Stimulated activated CD4-positive, alpha-beta T cell treated with anti-CD3 and anti-CD28 coated beads, Interleukin-15, amount 100 ng/mL, for 24 hours (primary cell): ENCODE results near the gene NPVF.

Experiments
- DNase-seq: peaks from one replicate; pipeline ENCODE4 v3.0.0-alpha.2; 2020

The NPVF gene, protein sequence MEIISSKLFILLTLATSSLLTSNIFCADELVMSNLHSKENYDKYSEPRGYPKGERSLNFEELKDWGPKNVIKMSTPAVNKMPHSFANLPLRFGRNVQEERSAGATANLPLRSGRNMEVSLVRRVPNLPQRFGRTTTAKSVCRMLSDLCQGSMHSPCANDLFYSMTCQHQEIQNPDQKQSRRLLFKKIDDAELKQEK

DNA sequence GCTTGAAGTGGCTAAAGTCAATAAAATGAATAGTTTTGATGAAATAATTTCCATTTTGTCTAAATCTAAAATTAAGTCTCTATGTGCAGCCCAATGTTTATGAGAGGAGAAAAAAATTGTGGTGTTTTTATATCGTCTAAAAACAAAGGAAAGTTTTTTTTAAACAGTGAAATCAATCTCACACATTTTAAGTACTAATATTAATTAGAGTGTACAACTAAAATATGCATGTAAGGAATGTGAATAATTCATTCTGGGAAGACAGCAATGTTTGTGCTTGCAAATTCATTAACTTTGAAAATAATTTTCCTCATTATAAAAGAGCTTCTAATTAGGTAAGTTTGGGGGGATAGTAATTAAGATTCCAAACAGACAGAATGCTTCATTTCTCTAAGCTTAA is at the start of gene NPVF:
TSS of gene NPVF (minus strand) at position 101 of the 400 bp plus-strand sequence. CDS start at position 54, 47 bp downstream.
- DNase-seq: no peak

DNA sequence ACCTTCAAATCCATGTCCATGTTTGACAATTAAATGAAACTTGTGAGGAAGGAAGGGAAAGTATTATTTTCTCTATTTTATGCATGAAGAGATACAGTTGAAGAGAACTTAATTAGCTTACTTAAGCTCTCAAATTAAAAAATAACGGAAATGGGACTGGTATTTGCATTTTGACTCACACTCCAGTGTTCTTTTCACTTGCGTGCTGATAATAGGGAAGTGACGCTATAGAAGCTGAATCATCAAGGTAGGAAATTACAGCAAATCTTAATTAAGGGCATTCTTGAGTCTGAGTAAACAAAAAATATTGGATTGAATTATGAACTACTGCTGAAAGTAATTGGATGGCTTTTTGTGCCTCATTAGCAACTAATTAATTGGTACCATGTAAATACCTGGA is 44.0 kb upstream of the NPVF start:
- no peak for DNase-seq

DNA sequence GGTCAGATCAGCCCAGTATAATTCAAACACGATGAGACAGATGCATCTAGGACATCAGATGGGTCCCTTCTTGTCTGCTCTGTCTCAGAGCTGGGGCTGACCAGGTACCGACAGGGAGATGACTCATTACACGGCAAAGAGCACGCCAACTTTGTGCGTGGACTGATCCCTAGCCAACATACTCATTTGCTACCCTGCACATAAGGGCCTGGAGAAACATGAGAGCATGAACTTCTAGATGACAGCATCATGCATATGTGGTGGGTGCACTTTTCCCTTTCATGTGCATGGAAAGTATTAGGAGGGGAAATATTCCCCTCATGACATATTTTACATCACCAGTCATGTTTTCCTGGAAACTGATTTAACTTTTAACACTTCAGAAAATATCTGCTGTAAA is 35.1 kb upstream of the NPVF start:
- no peak for DNase-seq

DNA sequence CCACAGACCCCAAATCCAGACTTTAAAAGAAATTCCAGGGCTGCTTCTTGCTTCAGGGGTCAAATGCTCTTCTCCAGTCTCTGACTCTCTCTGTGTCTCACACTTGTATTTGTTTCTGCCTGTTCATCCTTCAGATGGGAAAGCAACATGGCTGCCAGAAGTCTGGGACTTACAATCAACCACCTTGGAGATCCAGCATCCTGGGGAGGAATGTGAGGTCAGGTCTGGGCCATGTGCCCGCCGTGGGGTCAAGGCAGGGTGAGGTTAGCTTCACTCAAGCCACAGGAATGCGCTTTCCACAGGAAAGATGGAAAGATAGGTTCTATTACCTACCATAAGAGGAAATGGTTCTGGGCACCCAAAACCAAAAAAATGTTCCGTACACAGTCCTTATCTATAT is 34.3 kb upstream of the NPVF start:
- no peak for DNase-seq

DNA sequence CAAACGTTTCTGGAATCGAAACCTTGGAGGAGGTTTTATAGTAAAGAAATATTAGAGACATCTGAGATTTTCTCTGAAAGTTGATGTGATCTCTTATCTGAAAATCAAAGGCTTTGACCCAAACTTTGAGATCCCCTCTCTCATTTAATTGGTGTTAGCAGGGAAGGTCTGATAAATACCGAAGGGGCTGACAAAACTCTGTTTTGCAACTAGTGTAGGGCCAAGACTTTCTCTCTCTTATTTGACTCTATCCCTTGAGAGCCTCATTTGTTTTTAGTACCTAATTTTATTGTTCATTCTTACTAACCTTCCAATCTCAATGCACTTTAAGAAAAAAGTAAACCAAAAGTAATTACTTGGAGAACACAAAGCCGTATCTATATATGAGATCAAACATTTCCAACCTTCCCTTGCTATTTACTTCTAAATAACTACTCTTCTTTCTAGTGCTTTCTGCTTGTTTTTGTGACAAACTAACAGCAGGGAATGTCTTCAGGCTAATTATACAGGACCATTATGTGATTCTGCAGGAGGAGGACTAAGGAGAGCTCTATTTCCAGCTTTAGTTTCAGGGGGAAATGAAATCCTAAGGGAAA is 33.4 kb upstream of the NPVF start:
- DNase-seq: no peak

DNA sequence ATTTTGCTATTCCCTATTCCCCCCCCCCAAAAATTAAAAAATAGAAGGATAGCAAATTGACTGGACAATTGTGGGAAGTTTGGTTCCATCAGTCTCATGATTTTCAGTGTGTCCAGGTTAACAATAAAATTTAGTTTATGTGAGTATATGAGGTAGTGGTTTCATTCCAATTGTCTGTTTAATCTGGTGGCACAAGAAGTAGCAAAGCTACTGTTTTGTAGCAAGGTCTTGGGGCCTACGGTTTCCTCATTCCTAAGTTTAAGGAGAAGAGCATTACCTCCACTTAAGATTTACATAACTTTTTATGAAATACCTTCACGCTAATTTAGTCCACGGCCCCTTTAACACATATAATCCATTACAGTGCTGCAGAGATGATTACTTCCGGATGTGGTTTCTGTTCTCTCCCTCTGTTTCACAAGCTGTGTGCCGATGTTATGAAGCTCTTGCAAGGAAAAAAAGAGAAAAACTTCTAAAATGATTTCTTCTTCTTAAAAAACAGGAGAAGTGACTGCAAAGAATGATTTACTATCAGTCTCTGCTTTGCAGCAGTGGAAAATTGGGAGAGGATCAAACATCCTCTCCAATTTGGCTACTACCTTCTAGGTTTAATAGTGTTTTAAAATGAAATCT is 32.7 kb upstream of the NPVF start:
- DNase-seq: peak; percentile 20

DNA sequence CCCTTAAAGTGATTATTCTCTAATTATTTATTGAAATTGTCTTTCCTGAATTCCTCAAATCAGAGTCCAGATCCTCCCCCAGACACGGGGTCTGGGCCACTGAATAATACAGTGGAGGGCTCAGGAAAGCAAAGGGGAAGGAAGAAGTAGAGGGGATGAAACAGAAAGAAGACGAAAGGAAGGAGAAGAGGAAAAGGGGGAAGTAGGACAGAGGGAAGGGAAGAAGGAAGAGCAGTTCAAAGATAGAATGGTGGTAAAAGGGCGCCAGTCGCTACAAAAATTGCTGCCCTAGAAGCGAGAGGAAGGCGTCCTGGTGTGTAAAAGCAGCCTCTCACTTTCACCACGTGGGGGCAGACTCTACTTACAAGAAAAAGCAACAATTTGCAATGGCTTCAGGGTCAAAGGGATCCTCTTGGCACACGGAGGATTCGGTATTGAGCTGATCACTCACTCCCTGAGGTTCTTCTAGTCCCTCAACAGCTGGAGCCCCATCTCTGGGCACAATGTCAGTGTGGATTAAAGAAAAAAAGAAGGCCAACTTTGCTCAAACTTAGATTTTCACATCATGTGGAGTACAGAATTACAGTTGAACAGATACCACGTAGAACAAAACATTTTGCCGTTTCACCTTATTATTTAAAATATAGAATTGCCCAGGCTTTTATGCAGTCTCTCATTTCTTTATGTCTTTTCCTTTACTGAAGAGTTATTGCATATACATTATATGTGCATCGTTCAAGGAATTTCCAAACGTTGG is 31.4 kb upstream of the NPVF start:
- DNase-seq: peak; percentile 75

DNA sequence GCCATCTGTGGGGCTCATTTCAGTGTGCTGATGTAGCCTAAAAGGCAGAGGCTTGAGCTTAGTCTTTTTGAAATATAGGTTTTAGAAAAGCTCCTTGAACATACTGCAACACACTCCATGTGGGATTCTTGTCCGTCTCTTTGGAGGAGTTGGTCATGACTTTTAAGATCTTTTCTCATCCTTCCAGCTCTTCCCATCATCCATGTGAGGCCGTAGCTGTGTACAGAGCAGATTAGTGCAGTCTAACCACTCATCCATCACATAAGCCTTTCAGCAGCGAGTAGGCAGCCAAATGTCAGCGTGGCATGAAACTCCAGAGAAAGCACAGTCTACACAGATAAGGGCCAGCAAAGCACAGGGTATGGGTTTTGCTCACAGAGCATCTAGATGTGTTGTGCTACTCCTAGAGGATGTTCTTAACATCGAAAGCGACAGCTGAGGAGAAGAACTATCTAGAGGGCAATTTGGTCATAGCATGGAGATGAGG is 28.1 kb upstream of the NPVF start:
- no peak for DNase-seq

DNA sequence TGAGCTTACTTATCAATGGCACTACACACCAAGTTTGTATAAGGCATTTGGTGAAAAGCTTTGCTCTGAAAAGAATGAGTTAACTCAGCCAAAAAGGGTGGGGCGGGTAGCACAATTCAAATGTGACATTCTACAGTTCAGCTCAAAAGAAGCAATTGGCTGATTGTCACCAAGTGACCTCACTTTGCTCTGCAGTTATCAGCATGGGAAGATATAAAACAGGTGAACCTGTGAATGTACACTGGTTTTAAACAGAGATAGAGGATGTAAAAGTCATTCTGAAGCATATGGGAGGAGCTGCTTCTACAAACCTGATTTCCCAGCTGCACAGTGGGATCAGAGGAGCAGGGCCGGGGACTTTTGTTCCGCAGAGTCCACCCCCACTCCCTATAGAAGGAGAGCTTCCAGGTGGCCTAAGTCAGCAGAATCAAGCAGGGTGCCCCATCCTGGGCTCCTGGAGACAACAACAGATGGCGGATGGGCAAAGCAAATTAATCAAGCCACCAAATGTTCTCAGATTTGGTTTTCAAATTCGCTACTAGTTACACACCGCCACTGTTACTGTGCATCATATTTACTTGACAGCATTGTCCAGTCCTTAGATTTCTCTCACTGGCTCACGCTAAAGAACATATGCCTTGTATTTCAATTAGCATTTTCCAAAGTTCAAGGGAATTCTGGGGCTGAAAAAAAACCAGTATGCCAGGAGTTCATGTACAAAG is 27.5 kb upstream of the NPVF start:
- no peak for DNase-seq

DNA sequence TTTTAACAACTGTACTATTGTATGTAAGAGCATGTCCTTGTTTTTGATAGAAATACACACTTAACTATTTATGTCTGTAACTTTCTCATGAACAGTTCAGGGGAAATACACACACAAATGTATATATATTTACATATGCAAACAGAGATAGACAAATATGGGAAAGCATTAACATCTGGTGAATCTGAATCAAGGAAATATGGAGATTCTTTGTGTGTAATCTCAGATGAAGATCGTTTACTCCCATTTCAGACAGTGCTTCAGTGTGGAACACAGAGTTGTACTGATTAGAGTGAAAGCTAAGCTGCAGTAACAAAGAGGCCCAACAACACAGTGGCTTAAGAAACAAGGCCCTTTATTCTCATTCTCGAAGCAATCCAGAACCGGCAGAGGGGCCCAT is 26.3 kb upstream of the NPVF start:
- no peak for DNase-seq

DNA sequence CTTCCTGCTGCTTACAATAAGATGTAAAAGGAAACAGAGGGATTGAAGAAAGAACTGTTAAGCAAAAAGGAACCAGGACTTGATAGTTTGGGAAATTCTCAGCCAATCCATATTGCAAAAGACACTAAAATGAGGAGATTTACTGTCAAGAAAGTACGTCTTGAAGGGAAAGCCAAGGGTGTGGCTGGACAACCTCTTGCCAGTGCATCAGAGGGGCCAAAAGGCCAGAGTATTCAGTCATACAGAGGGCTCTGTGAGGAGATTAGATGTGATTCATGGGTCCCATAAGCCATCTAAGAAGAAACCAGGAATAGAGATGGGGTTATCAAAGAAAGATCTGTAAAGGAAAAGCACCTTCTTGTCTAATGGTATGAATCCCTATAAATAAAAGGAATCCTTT is 25.4 kb upstream of the NPVF start:
- no peak for DNase-seq

DNA sequence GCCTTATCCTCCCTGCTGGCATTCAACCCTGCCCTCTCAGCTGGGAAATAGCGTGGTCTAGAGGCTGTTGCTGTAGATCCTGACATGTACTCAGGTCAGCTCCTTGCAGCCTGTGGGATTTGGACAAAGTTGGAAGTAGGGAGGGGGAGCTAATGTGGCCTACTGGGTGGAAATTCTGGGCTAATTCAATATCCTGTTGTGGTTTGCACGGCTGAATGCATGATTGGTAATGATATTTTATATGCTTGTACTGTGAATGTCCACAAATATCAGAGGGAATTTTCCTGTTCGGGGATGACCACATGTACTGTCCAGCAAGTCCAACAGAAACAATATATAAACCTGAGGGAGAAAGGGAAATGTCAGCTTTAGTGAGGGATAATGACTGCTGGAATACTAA is 22.1 kb upstream of the NPVF start:
- no peak for DNase-seq

DNA sequence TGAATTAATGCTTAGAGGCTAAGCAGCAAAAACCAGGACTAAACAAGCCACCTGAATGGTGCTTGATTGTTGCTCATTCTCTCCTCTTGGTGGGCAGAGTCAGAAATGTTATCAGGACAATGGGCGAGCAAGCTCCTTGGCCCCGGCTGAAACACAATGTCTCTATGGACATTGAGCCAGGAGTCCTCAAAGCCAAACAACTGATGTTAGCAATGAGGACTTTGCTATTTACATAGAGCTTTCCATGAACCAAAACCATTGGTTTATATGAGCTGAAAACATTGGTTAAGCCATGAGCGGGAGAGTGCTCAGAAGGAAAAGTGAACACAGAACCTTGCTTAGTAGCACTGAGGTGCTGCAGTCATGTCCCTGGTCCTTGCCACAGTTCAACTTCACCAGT is 21.5 kb upstream of the NPVF start:
- no peak for DNase-seq

DNA sequence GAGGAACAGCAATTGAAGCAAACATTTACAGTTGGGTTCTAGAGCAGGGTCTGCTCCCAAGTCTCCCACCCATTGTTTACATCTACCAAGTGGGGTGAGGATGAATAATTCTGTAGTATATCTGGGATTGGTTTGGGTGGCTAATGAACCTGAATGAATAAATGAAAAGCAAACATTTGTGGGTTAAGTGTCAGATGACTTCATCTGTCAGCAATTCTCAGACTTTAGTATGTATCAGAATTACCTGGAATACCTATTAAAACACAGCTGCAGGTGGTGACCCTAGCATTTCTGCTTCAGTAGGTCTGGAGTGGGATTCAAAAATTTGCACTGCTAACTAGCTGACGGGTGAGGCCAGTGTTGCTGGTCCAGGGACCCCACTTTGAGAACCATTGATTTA is 18.0 kb upstream of the NPVF start:
- DNase-seq: no peak

DNA sequence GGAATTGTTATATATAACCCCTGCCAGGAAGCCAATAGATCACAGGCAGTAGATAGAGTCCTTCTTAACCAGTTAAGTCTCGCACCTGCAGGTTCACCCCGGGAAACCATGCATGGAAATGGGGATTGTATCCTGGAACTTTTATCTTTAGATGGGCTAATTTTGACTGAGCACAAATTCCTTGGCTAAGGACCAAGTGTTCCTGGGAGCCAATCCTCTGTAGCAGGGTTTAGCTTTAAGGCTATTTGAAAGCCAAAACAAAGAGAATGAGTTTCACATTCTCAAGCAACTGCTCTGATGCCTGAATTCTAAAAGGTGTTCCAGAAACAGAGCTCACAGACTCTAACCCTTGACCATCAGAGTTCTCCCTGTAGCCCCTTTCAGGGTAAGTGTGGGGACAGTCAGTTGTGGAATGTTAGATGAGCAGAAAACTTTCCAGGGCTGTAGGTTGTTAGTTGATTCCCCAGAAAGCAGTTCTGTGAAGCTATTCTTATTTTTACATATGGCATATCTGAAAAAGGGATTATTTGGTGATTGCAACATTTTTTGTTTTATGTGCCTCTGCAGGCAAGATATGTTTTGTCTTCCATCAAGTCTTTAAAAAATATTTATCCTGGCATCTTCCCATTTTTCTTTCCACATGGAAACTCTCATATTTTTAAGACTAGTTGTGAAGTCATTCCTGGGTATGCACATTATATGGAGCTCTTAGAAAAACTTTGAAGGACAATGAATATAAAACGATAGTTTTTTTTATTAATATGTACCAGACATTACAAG is 16.2 kb upstream of the NPVF start:
- no peak for DNase-seq

DNA sequence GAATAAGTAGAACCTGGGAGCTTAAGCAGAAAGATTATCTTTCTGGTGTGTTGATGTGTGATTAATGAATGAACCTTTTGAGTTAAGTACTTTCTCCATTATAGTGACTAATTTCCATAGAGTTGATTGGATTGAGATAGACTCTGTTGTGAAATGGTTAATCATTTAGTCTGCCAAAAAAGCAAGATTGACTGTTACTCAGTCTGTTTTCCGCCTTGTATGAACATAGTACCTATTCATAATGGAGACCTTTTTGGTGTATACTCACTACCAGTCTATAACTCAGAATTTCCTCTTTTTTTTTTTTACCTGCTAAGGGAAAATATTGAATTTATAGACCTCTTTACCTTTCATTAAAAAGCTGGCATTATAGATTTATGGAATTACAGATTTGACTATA is 14.4 kb upstream of the NPVF start:
- no peak for DNase-seq

DNA sequence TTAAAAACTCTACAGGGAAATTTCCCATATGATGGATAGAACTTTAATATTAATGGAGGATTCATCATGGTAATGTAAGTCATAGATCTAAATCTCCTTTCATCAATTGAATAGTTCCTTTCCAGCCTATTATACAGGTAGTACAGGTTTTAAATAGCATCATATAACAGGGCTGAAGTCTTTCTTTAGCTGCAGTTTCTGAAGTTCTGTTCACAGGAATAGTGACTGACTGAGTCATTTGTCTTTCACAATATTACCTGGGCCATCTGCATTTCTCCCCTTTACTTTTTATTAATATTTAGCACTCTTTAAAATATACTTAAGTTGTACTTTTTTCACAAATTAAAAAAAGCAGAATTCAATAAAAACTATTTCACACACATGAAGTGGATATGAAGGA is 12.6 kb upstream of the NPVF start:
- DNase-seq: no peak

DNA sequence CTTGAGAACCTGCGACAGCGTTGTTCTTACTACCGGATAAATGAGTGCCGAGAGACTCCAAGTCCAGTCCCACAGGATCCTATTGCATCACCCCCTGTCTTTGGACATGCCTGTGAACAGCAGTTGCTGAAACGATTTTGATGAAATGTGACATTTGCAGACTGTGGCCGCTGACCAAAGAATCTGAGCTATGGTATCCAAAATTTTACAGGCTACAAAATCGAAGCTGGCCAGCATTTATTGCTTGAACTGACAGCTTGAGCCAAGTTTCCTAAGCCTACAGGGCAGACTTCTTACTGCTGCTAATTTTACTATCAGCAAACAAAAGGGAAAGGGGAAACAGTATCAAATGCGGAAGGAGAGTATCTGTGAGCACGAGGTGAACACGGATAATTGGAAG is 12.1 kb upstream of the NPVF start:
- no peak for DNase-seq

DNA sequence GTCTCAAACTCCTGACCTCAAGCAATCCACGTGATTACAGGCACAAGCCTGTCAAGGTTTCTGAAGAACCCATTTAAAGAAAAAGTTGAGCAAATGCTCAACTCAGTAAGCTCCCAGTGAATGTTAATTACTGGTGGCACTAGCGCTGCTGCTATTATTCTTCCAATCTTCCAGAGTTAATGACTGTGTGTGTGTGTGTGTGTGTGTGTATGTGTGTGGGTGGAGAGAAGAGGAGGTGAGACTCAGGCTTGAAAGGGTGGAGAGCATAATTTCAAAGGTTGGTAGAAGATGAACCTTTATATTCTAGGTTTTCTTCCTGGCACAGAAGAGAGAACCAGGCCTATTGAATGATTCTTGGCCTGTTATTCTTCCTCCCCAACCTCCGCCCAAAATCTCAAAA is 11.6 kb upstream of the NPVF start:
- no peak for DNase-seq

DNA sequence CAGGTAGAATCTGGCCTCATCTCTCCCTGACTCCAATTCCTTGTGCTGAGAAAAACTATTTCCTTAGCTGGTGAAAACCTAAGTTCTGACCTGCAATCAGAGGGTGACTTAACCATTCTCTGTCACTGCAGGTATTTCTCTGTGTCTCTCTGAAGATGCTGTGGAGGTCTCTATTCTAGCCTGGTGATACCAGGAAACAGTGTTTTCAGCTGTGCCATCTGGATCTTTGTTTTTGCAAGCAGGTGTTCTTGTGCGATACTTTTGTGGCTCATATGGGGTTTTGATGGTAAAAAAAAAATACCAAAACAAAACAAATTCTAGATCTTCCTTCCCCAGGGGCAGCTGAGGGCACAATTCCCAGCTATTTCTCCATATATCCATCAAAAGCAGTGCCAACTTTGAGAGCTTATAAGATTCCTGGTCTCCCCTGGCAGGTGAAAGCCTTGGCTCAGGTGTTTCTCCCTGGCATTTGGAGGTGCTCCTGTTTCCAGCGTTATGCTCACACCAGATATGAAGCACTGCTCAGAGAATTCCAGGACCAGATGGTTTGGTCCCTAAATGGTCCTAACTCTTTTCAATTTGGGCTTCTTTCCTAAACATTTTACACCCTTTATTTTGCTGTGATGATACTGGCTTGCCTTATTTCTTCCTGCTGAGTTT is 9.9 kb upstream of the NPVF start:
- DNase-seq: no peak

DNA sequence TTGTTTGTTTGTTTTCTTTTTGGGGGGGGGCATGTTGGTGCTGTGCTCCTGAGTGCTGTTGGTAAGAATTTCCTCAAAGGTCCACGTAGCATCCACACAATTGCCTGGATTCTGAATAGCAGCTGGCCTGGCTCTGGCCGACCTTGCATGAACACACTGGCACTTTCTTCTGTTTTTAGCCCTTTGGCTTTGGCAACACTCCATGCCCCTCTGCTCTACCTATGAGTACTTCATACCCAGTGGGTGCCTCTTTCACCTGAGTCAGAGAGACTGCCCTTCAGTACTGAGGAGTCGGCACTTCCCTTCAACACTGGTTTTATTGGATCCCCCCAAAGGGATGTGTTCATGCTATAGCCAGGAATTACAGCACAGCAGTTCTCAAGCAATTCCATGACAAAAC is 7.2 kb upstream of the NPVF start:
- DNase-seq: no peak

DNA sequence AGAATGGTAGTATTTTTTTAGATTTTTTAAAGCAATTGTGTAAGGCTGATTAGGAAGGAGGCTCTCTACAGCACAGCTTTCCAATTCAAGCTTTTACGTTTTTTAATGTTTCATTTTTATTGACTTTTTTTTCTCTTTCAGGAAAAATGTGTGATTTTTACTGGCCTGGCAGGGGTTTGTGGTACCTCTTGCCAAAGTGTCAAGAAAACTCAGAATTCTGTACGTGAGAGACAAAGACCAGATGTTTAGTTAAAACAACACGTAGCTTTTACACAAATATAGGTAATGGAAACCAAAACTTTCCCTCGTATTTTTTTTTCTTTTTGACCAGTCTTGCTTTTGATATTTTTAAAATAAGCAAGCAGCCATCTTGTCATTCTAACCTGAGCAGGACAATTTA is 6.0 kb upstream of the NPVF start:
- DNase-seq: no peak
